ENCODE data around the gene SLC5A7. TPM values are rescaled to one million over a fixed set of nuclear protein-coding genes. Genes with fewer than 3 reads are reported as not detected.

The SLC5A7 gene
- not detected for total RNA-seq

DNA sequence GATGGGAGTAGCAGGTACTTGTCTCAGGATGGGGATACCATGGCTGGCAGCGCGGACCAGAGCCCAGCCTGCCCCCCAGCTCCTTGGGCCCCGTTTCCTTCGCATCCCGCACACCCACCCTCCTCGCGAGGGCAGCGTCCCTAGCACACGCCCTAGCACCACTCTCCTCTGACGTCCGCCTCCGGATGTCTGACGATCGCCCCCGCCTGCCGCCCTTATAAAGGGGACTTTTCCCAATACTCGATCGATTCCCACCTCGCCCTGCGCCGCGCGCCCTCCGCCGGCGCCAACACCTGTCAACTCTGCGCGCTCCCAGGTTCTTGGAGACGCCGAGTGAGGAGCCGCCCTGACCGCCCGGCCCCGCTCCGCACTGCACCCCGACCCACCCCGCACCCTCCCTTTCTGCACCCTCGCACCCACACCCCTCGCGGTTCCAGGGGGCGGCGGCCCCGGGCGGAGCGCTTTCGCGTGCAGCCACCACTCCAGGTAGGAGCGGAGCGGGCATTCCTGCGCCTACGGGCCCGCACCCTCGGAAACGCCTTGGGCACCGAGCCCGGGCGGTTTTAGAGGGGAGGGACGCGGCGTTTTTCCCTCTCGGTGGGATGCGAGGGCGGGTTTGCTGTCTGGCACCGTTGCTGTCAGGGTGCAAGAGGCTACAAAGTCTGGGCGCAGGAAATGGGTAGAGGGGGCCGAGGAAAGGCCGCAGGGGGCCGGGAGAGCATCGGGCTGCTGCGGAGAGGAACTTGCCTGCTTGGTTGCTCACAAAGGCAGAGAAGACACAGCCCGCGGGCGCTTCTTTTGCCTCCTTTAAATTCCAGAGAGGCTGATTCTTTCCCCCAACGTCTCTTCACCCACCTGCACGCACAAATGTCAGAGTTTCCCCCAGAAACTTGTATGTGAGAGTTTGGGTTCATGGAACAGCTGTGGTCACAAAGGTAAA lies at the start of gene SLC5A7:
Gene SLC5A7 (plus strand): TSS at position 247 of the 940 bp plus-strand sequence. CDS start 1,632 bp downstream, outside the sequence.
- POLR2A ChIA-PET, result no interaction called here
- CTCF ChIA-PET, result no interaction called here

- POLR2A ChIA-PET, result no interaction called here
- CTCF ChIA-PET, result no interaction called here
Measured at GRCh38 chr2:107961395-107961794, 24.9 kb upstream of the SLC5A7 start.

DNA sequence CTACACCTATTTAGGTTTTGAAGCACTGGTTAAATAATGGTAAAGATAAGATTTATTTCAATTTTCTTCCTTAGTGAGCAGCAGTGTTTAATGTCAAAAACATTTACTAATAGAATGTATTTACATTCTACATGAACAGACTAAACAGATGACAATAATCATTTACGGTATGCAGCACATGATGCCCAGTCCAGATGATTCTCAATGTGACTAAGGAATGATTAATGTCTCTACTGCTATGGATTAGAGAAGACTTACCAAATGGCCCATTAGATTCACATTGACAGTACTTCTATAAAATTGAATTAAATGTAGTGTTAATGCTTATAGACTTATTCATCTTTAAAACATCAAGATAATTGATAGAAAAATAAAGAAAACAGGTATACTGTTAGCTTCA lies 22.1 kb upstream of the SLC5A7 start:
- POLR2A ChIA-PET, result no interaction called here
- CTCF ChIA-PET, result no interaction called here

DNA sequence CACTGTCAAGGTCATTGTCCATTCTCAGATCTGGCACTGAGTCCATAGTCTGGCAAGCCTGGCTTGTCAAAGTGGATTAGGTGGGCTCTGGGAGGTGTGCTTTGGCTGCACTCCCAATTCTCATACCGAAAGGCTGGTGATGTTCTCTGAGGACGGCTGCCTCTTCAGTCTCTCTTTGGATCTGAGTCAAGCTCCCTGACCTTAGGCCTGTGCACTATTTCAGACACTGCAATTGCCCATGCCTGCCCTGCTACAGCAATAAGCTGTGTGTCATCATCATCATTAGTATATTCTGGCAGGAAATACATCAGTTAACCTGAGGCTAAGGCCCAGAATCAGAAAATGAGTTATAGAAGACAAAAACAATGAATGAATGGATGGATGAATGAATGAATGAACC lies 1.6 kb upstream of the SLC5A7 start:
- ChIA-PET POLR2A (no interaction called here), CTCF (no interaction called here)

- POLR2A ChIA-PET, result no interaction called here
- CTCF ChIA-PET, result no interaction called here
Measured at GRCh38 chr2:107988108-107988507, 1.8 kb downstream of the SLC5A7 start.

GRCh38 chr2:107989445-107989844 lies 3.1 kb downstream of the SLC5A7 start:
- POLR2A ChIA-PET, result no interaction called here
- CTCF ChIA-PET, result no interaction called here

DNA sequence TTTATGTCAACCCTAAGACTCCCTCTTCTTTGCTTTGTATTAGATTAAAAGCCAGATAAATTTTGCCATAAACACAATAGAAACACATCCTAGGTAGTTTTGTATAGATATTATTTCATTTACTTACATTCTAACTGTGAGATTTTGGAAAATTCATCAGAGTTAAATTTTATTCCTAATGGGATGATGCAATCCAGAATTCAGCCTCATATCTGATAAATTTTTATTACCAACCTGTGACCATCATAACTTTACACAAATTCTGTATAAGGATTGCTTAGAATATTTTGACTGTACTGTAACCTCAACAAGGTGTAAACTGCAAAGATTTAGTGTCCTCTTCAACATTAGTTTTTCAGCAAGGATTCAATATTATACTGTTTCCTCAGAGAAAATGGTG lies 4.4 kb downstream of the SLC5A7 start:
- ChIA-PET CTCF (no interaction called here), POLR2A (no interaction called here)

DNA sequence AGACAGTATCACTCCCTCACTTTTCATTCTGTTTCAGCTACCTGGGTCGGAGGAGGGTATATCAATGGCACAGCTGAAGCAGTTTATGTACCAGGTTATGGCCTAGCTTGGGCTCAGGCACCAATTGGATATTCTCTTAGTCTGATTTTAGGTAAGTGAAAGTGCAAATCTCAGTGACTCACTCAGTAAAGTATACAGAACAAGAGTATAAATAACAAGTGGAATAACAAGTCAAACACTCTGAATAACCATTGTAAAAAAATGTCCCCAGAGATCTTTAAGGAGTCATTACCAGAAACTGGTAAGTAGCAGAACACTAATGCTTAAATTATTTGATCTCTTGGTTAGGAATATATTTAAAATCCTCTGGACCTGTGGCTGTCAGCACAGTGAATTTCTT lies 5.7 kb downstream of the SLC5A7 start:
- ChIA-PET CTCF (no interaction called here), POLR2A (no interaction called here)

DNA sequence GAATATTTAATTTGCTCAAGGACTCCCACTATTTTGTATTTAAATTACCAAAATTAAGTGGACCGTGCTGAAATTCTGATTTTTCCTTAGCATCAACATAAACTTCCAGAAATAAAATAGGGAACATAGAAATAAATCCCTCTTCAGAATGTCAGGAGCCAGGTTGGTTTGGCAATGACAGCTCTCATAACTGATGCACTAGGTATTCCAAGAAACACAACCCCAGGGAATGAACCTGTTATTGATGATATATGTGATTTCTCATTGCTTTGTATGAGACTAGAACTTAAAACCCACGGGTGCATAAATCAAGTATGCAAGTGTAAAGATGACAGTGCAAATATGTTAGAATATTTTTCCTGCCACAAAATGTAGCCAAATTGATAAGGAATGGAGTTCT lies 12.8 kb downstream of the SLC5A7 start:
- POLR2A ChIA-PET, result no interaction called here

DNA sequence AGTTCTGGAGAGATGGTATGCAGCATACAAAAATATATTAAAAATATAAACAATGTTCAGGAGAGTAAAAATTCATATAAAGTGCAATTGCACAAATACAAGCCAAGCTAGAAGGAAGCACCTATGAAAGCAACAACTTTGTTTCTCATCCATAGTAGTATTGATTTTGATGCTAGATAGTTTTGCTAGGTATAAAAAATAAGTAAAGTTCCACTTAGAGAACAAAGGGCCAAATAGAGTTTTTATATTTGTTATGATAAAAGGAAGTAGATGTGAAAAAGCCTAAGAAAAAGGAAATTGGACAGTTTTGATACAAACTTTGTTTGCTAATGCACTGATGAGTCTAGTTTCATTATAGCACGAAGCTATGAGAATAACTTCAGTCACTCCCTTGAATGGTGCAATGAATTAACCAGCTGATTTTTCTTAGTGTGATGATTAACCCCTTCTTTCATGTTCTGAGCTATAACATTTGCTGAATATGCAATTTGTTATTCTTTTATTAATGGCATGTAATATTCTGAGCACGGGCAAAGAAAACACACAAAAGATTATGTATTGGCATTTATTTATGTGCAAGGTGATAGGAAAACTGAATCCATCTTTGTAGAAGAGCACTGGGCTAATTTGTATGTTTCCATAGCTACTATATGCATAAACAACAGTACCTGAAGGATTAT lies 24.7 kb downstream of the SLC5A7 start:
- ChIA-PET CTCF (no interaction called here), POLR2A (no interaction called here)

More for the DNA sequence above, 12.8 kb downstream of the SLC5A7 start:
- CTCF ChIA-PET, result no interaction called here

GRCh38 chr2:108013305-108013704 lies 27.0 kb downstream of the SLC5A7 start:
- POLR2A ChIA-PET, result no interaction called here

DNA sequence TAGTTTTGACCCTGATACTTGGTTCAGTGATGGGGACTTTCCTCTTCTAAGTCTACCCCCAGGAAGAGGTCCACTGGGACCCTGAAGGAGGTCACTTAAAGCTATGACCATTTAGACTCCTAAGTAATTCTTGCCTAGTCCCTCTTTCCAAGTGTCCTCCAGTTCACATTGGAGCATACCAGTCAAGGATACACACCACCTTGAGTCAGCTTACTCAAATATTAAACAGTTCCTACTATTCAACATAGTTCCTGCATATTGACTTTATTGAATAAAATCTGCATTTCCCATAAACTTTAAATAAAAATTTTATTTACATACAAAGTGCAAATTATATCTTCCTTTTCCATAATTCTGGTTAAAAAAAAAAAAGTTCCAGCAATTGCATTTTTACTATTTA lies 36.3 kb downstream of the SLC5A7 start:
- ChIA-PET POLR2A (no interaction called here), CTCF (no interaction called here)

More at GRCh38 chr2:108013305-108013704, 27.0 kb downstream of the SLC5A7 start:
- CTCF ChIA-PET, result no interaction called here

DNA sequence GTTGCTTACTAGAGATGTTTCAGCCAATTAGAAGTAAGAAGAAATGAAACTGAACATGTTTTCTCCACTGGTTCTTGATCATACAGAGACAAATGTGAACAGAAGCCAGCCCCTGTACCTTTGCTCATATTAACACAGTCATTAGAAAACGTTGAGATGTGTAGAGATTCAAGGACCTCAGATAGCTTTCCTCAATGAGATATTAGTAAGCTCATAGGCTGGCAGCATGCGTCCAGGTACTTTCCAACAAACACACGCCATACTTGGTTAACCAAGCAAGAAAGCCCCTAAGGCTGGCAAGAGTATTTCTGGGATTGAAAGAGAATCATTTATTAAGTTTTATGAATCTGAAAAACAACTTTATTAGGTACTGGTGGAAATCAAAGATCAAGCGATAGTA lies 37.5 kb downstream of the SLC5A7 start:
- POLR2A ChIA-PET, result no interaction called here
- CTCF ChIA-PET, result no interaction called here

GRCh38 chr2:108026092-108026794 lies 39.9 kb downstream of the SLC5A7 start:
- CTCF ChIA-PET, result no interaction called here
- POLR2A ChIA-PET, result no interaction called here

- POLR2A ChIA-PET, result no interaction called here
- CTCF ChIA-PET, result no interaction called here
Measured at GRCh38 chr2:108029496-108029895, 43.2 kb downstream of the SLC5A7 start.

GRCh38 chr2:108029912-108030311 lies 43.6 kb downstream of the SLC5A7 start:
- ChIA-PET POLR2A (no interaction called here), CTCF (no interaction called here)

DNA sequence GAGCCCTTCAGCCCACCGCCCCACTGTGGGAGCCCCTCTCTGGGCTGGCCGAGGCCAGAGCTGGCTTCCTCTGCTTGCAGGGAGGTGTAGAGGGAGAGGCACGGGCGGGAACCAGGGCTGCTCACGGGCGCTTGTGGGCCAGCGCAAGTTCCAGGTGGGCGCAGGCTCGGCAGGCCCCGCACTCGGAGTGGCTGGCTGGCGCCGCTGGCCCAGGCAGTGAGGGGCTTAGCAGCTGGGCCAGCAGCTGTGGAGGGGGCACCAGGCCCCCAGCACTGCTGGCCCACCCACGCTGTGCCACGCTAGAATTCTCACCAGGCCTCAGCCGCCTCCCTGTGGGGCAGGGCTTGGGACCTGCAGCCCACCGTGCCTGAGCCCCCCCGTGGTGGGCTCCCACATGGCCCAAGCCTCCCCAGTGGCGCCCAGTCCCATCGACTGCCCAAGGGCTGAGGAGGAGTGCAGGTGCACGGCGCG lies 45.2 kb downstream of the SLC5A7 start:
- CTCF ChIA-PET, result no interaction called here
- POLR2A ChIA-PET, result no interaction called here

- POLR2A ChIA-PET, result no interaction called here
- CTCF ChIA-PET, result no interaction called here
Measured at GRCh38 chr2:108034843-108035242, 48.5 kb downstream of the SLC5A7 start.

DNA sequence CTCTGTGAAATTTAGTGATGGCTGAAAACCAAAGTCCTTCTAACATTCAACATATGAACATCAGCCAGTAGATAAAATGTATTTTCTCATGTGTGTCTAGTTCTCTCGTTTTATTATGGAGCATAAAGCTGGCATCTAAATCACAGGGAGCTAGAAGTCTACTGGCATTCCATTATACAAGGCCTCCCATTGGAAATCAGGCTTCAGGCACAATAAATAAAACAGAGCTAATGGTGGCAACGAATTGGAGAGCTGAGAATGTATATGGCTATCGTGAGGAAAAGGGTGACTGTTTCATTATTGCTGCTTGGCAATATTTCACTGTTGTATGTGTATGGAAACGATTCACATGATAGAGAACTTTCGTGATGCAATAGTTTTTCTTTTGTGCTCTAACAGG lies 62.4 kb downstream of the SLC5A7 start:
- ChIA-PET CTCF (no interaction called here), POLR2A (no interaction called here)

DNA sequence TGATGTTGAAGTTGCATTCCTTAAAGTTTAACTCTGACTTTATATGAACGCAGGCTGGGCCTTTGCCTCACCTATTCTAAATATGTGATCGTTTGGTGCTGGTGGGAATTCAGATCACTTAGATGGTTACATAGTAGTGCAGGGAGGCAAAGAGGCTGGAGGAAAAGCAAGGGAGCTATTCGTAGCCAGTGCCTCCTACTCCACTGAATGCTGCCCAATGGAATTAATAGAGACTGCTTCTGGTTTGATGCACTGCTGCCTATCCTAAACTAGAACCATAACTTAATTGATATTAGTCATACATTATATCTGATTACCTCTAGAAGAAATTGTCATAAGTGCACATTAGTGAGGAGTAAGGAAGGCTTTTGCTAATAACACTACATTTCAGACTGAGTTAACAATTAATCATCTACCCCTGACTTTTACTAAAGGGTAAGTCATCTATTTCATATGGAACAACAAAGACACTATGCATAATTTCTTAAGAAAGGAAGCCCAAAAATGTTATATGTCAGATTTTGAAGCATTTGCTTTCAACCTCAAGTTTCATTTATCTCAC lies 72.3 kb downstream of the SLC5A7 start:
- POLR2A ChIA-PET, result no interaction called here
- CTCF ChIA-PET, result no interaction called here
